K562 (cell line): ENCODE measurements around the gene CFAP126. TPM values are rescaled to one million over a fixed set of nuclear protein-coding genes. Genes with fewer than 3 reads are reported as not detected.

ENCODE experiments used
- ARID1B ChIP-seq: fragments of 450-650 bp; IDR thresholded peaks from 2 replicates; pipeline ENCODE4 v1.6.1; 2016; ENCODE audit warnings: antibody characterized with exemption, mild to moderate bottlenecking, inconsistent platforms
- CREM ChIP-seq: IDR thresholded peaks from 2 replicates; pipeline ENCODE4 v1.6.1; 2014; ENCODE audit warnings: antibody characterized with exemption, low read depth
- MYNN ChIP-seq, 2 experiments: sonication (generic); formaldehyde crosslinking in 1 of 2; IDR thresholded peaks; 2 replicates each; pipeline versions ENCODE4 v1.5.0 to v1.6.1; 2016 to 2020; ENCODE audit warnings: antibody characterized with exemption in 1 of 2, missing genetic modification reagents in 1 of 2
- NCOA6 ChIP-seq: fragments of 450-650 bp; IDR thresholded peaks from 2 replicates; pipeline ENCODE4 v1.6.1; 2017; ENCODE audit warnings: mild to moderate bottlenecking
- PPARD ChIP-seq: fragments of 250-450 bp; sonication (Bioruptor Pico); IDR thresholded peaks from 2 replicates; pipeline ENCODE4 v1.8.0; 2022; ENCODE audit warnings: inconsistent platforms, mild to moderate bottlenecking, moderate library complexity
- TGIF2 ChIP-seq: sonication (generic); formaldehyde crosslinking; IDR thresholded peaks from 2 replicates; pipeline ENCODE4 v1.8.1; 2022; ENCODE audit warnings: mild to moderate bottlenecking, missing genetic modification reagents, moderate library complexity
- ZNF311 ChIP-seq: fragments of 250-450 bp; sonication (Bioruptor Pico); IDR thresholded peaks from 2 replicates; pipeline ENCODE4 v1.4.0; 2020; ENCODE audit warnings: mild to moderate bottlenecking, moderate library complexity
- ZNF583 ChIP-seq: fragments of 250-450 bp; sonication (Bioruptor Pico); IDR thresholded peaks from 2 replicates; pipeline ENCODE4 v1.4.0; 2020
- polyA plus RNA-seq, 8 experiments: library from polyadenylated mRNA; depleted of rRNA in 4 of 8; stranded (reverse) in 5 of 8; unstranded in 3 of 8; fragments of >200 nt; fragmentation: Nextera tagmentation in 2 of 8; fragmentation: Illumina TruSeq in 1 of 8; extraction: Ambion mirVana in 2 of 8; extraction: Trizol in 1 of 8; gene quantifications; 2 replicates each; pipeline versions ENCODE4 v1.2.1 to v1.2.3, GENCODE V29; 2011 to 2014; ENCODE audit warnings: inconsistent platforms in 1 of 8, missing spikeins in 1 of 8
- total RNA-seq, 7 experiments: library from RNA; depleted of rRNA in 6 of 7; stranded (reverse); fragments of >200 nt in 6 of 7; fragmentation: Illumina TruSeq in 2 of 7; extraction: Trizol in 2 of 7; gene quantifications; 2 replicates each; pipeline versions ENCODE4 v1.2.1 to v1.2.3, GENCODE V29; 2011 to 2021; ENCODE audit warnings: low replicate concordance in 1 of 7
- TF ChIP-seq, protein P1 (sequence below): sonication (generic); formaldehyde crosslinking; IDR thresholded peaks from 2 replicates; pipeline ENCODE4 v1.8.0; 2023; ENCODE audit warnings: mild to moderate bottlenecking, missing genetic modification reagents

CFAP126 gene
- total and polyA plus RNA-seq, 9 of the 15 experiments (the other 6 are each of a cell fraction or from before 2014, with no cell fraction given) = not detected

DNA sequence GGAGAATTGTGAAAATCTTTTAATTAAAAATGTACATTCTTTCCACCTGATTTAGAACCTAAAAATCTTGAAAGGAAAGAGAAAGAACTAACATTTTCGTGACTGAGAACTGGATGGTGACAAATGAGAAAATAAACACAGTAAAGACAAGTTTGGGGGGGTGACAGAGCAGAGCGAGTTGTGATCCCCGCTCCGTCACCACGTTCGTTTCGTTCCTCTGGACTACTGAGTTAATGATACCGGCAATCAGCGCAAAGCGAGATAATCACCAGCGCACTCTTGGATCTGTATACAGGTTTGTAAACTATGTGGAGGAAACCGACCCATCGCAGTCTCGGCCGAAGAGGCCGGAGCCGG, 31.2 kb upstream of the CFAP126 start (continued):
- TF ChIP-seq, protein P1, sequence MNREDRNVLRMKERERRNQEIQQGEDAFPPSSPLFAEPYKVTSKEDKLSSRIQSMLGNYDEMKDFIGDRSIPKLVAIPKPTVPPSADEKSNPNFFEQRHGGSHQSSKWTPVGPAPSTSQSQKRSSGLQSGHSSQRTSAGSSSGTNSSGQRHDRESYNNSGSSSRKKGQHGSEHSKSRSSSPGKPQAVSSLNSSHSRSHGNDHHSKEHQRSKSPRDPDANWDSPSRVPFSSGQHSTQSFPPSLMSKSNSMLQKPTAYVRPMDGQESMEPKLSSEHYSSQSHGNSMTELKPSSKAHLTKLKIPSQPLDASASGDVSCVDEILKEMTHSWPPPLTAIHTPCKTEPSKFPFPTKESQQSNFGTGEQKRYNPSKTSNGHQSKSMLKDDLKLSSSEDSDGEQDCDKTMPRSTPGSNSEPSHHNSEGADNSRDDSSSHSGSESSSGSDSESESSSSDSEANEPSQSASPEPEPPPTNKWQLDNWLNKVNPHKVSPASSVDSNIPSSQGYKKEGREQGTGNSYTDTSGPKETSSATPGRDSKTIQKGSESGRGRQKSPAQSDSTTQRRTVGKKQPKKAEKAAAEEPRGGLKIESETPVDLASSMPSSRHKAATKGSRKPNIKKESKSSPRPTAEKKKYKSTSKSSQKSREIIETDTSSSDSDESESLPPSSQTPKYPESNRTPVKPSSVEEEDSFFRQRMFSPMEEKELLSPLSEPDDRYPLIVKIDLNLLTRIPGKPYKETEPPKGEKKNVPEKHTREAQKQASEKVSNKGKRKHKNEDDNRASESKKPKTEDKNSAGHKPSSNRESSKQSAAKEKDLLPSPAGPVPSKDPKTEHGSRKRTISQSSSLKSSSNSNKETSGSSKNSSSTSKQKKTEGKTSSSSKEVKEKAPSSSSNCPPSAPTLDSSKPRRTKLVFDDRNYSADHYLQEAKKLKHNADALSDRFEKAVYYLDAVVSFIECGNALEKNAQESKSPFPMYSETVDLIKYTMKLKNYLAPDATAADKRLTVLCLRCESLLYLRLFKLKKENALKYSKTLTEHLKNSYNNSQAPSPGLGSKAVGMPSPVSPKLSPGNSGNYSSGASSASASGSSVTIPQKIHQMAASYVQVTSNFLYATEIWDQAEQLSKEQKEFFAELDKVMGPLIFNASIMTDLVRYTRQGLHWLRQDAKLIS (CRISPR knock-in tag) = peak; percentile 19
- no peak for TF ChIP-seq PPARD (CRISPR knock-in tag)
- no peak for TF ChIP-seq TGIF2
- TF ChIP-seq CREM = no peak
- TF ChIP-seq ZNF583 (CRISPR knock-in tag) = 0 out of 2 replicates have a peak, but pooled peaks have one; percentile 22
- no peak for TF ChIP-seq NCOA6
- no peak for TF ChIP-seq ZNF311 (CRISPR knock-in tag)
- no peak for TF ChIP-seq MYNN (IDR thresholded peaks at IDR 0.05)
- TF ChIP-seq MYNN (CRISPR knock-in tag; IDR thresholded peaks at IDR 0.05) = no peak
- TF ChIP-seq ARID1B = no peak
